ENCODE results near the gene FAM81A.
"Not testable (repeated sequence)": the region's sequence is repeated elsewhere in the genome, so short reads cannot be mapped to it uniquely, and the experiment has no call there.

The FAM81A gene

GRCh38 chr15:59453474-59454215 lies 15.7 kb downstream of the FAM81A start:
- Histone ChIP-seq H3K9me3 (ENCODE audit: control insufficient read depth, insufficient read depth, low read length) (no peaks in the 10 kb centered on the region), H3K4me3 (ENCODE audit: low read depth, low read length) (no peak overlapping the region), H3K36me3 (ENCODE audit: control insufficient read depth, insufficient read depth, low read length) (no peaks in the 10 kb centered on the region), H3K9ac (ENCODE audit: low read depth, low read length) (no peak overlapping the region), H3K27me3 (ENCODE audit: control insufficient read depth, insufficient read depth, low read length) (no peaks in the 10 kb centered on the region), H3K4me1 (ENCODE audit: control insufficient read depth, insufficient read depth, low read length) (no peaks in the 10 kb centered on the region)

DNA sequence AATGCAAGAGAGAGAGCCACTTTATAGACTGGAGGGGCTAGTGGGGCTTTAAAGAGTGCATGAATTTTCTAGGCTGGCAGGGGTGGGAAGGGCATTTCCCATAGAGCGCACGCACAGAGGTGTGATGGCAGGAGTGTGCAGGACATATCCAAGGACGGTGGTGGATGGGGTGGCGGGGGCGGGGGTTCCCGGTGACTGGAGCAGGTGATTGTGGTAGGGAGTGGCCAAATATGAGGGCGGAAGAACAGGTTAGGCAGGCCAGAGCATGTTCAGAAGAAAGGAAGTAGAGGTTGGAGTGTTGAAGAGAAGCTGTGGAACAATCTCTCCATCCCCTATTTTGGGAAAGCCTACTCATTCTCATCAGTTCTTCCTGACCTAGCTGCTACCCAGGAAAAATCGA lies 18.1 kb downstream of the FAM81A start:
- H3K4me3 ChIP-seq (ENCODE audit: low read depth, low read length), result no peak overlapping the region
- no peaks in the 10 kb centered on the region for H3K36me3 ChIP-seq (ENCODE audit: control insufficient read depth, insufficient read depth, low read length)
- H3K27me3 ChIP-seq (ENCODE audit: control insufficient read depth, insufficient read depth, low read length), result no peaks in the 10 kb centered on the region
- no peaks in the 10 kb centered on the region for H3K9me3 ChIP-seq (ENCODE audit: control insufficient read depth, insufficient read depth, low read length)
- H3K4me1 ChIP-seq (ENCODE audit: control insufficient read depth, insufficient read depth, low read length), result no peaks in the 10 kb centered on the region
- H3K9ac ChIP-seq (ENCODE audit: low read depth, low read length), result no peak overlapping the region

- Histone ChIP-seq H3K4me1 (ENCODE audit: control insufficient read depth, insufficient read depth, low read length) (no peaks in the 10 kb centered on the region), H3K27me3 (ENCODE audit: control insufficient read depth, insufficient read depth, low read length) (no peaks in the 10 kb centered on the region), H3K4me3 (ENCODE audit: low read depth, low read length) (no peak overlapping the region), H3K36me3 (ENCODE audit: control insufficient read depth, insufficient read depth, low read length) (no peaks in the 10 kb centered on the region), H3K9ac (ENCODE audit: low read depth, low read length) (no peak overlapping the region), H3K9me3 (ENCODE audit: control insufficient read depth, insufficient read depth, low read length) (no peaks in the 10 kb centered on the region)
These were observed 19.1 kb downstream of the FAM81A start for GRCh38 chr15:59457103-59457502.

- Histone ChIP-seq H3K9me3 (ENCODE audit: control insufficient read depth, insufficient read depth, low read length) (no peaks in the 10 kb centered on the region), H3K36me3 (ENCODE audit: control insufficient read depth, insufficient read depth, low read length) (no peaks in the 10 kb centered on the region), H3K4me1 (ENCODE audit: control insufficient read depth, insufficient read depth, low read length) (no peaks in the 10 kb centered on the region), H3K9ac (ENCODE audit: low read depth, low read length) (no peak overlapping the region), H3K27me3 (ENCODE audit: control insufficient read depth, insufficient read depth, low read length) (no peaks in the 10 kb centered on the region), H3K4me3 (ENCODE audit: low read depth, low read length) (no peak overlapping the region)
These were observed 23.5 kb downstream of the FAM81A start for GRCh38 chr15:59461521-59461920.

- Histone ChIP-seq H3K9ac (ENCODE audit: low read depth, low read length) (no peak overlapping the region), H3K27me3 (ENCODE audit: control insufficient read depth, insufficient read depth, low read length) (no peaks in the 10 kb centered on the region), H3K9me3 (ENCODE audit: control insufficient read depth, insufficient read depth, low read length) (no peaks in the 10 kb centered on the region), H3K36me3 (ENCODE audit: control insufficient read depth, insufficient read depth, low read length) (no peaks in the 10 kb centered on the region), H3K4me3 (ENCODE audit: low read depth, low read length) (no peak overlapping the region), H3K4me1 (ENCODE audit: control insufficient read depth, insufficient read depth, low read length) (no peaks in the 10 kb centered on the region)
These were observed 35.2 kb downstream of the FAM81A start for GRCh38 chr15:59473226-59473625.

DNA sequence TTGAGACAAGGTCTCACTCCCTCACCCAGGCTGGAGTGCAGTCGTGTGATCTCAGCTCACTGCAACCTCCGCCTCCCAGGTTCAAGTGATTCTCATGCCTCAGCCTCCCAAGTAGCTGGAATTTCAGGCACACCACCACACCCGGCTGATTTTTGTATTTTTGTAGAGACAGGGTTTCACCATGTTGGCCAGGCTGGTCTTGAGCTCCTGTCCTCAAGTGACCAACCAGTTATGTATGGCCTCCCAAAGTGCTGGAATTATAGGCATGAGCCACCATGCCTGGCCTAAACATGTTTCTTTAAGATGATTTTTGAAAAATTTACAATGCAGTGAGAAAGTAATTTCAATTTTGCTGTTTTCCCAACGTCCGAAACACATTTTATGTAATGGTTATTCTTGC lies 37.2 kb downstream of the FAM81A start:
- H3K4me1 ChIP-seq (ENCODE audit: control insufficient read depth, insufficient read depth, low read length); H3K4me3 ChIP-seq (ENCODE audit: low read depth, low read length); H3K9me3 ChIP-seq (ENCODE audit: control insufficient read depth, insufficient read depth, low read length); H3K27me3 ChIP-seq (ENCODE audit: control insufficient read depth, insufficient read depth, low read length); H3K9ac ChIP-seq (ENCODE audit: low read depth, low read length); H3K36me3 ChIP-seq (ENCODE audit: control insufficient read depth, insufficient read depth, low read length): not testable (repeated sequence)

- H3K36me3 ChIP-seq (ENCODE audit: control insufficient read depth, insufficient read depth, low read length), result no peaks in the 10 kb centered on the region
- no peak overlapping the region for H3K9ac ChIP-seq (ENCODE audit: low read depth, low read length)
- H3K4me1 ChIP-seq (ENCODE audit: control insufficient read depth, insufficient read depth, low read length), result no peaks in the 10 kb centered on the region
- no peaks in the 10 kb centered on the region for H3K27me3 ChIP-seq (ENCODE audit: control insufficient read depth, insufficient read depth, low read length)
- H3K9me3 ChIP-seq (ENCODE audit: control insufficient read depth, insufficient read depth, low read length), result no peaks in the 10 kb centered on the region
- H3K4me3 ChIP-seq (ENCODE audit: low read depth, low read length), result no peak overlapping the region
These were observed 46.4 kb downstream of the FAM81A start for GRCh38 chr15:59484399-59484798.

GRCh38 chr15:59485036-59485435 lies 47.0 kb downstream of the FAM81A start:
- no peak overlapping the region for H3K4me3 ChIP-seq (ENCODE audit: low read depth, low read length)
- no peaks in the 10 kb centered on the region for H3K27me3 ChIP-seq (ENCODE audit: control insufficient read depth, insufficient read depth, low read length)
- no peaks in the 10 kb centered on the region for H3K4me1 ChIP-seq (ENCODE audit: control insufficient read depth, insufficient read depth, low read length)
- H3K9me3 ChIP-seq (ENCODE audit: control insufficient read depth, insufficient read depth, low read length), result no peaks in the 10 kb centered on the region
- no peak overlapping the region for H3K9ac ChIP-seq (ENCODE audit: low read depth, low read length)
- no peaks in the 10 kb centered on the region for H3K36me3 ChIP-seq (ENCODE audit: control insufficient read depth, insufficient read depth, low read length)

- H3K9ac ChIP-seq (ENCODE audit: low read depth, low read length); H3K27me3 ChIP-seq (ENCODE audit: control insufficient read depth, insufficient read depth, low read length); H3K9me3 ChIP-seq (ENCODE audit: control insufficient read depth, insufficient read depth, low read length); H3K4me1 ChIP-seq (ENCODE audit: control insufficient read depth, insufficient read depth, low read length); H3K4me3 ChIP-seq (ENCODE audit: low read depth, low read length); H3K36me3 ChIP-seq (ENCODE audit: control insufficient read depth, insufficient read depth, low read length): not testable (repeated sequence)
These were observed 51.5 kb downstream of the FAM81A start for GRCh38 chr15:59489485-59489884.

- H3K4me3 ChIP-seq (ENCODE audit: low read depth, low read length), result no peak overlapping the region
- H3K4me1 ChIP-seq (ENCODE audit: control insufficient read depth, insufficient read depth, low read length), result peaks cover 5% of the 10 kb centered on the region
- no peaks in the 10 kb centered on the region for H3K27me3 ChIP-seq (ENCODE audit: control insufficient read depth, insufficient read depth, low read length)
- H3K9me3 ChIP-seq (ENCODE audit: control insufficient read depth, insufficient read depth, low read length), result no peaks in the 10 kb centered on the region
- no peak overlapping the region for H3K9ac ChIP-seq (ENCODE audit: low read depth, low read length)
- H3K36me3 ChIP-seq (ENCODE audit: control insufficient read depth, insufficient read depth, low read length), result no peaks in the 10 kb centered on the region
These were observed 53.1 kb downstream of the FAM81A start for GRCh38 chr15:59491062-59491461.

DNA sequence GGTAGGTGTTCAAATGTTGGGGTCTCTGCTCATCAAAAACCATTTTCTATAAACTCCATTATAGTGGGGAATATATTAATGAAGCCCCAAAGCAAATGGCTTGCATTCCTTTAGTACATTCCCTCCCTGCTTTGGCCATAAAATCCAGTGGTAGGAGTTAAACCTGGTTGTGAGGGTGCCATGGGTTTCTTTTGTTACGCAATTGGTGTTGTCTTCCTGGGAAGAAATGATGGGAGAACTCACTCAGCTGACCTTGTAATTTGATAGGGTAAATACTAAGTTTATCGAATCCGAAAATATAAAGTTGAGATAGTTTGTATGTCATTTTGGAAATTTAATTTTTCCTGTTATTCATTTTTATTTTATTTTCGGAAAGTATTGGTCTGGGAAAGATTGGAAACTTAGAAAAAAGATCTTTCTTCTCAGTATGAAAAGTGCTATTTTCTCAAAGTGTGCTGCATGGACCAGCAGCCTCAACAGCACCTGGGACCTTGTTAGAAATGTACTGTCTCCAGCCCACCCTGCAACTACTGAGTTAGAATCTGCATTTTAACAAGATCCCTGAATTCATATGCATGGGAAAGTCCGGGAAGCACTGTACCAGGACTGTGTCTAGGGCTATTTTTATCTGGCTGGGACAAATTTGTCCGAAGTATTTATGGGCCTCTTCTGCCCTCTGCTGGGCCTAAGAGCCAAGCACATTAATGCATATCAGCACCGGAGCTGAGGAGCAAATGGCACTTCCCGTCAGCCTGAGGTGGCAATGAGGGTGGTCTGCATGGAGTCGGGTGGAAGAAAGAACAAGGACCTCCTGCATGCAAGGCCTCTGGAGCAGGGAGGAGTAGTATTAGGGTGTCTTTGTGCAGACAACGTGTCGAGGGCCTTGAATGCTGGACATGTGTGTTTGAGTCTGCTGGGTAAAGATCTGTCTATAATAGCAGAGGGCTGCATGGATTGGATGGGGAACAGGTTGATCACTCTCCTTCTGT lies 54.7 kb downstream of the FAM81A start:
- Histone ChIP-seq H3K9ac (ENCODE audit: low read depth, low read length) (no peak overlapping the region), H3K9me3 (ENCODE audit: control insufficient read depth, insufficient read depth, low read length) (no peaks in the 10 kb centered on the region), H3K36me3 (ENCODE audit: control insufficient read depth, insufficient read depth, low read length) (no peaks in the 10 kb centered on the region), H3K27me3 (ENCODE audit: control insufficient read depth, insufficient read depth, low read length) (no peaks in the 10 kb centered on the region), H3K4me3 (ENCODE audit: low read depth, low read length) (no peak overlapping the region), H3K4me1 (ENCODE audit: control insufficient read depth, insufficient read depth, low read length) (peaks cover 5% of the 10 kb centered on the region)

- no peak overlapping the region for H3K4me3 ChIP-seq (ENCODE audit: low read depth, low read length)
- no peaks in the 10 kb centered on the region for H3K4me1 ChIP-seq (ENCODE audit: control insufficient read depth, insufficient read depth, low read length)
- H3K27me3 ChIP-seq (ENCODE audit: control insufficient read depth, insufficient read depth, low read length), result no peaks in the 10 kb centered on the region
- H3K36me3 ChIP-seq (ENCODE audit: control insufficient read depth, insufficient read depth, low read length), result no peaks in the 10 kb centered on the region
- no peaks in the 10 kb centered on the region for H3K9me3 ChIP-seq (ENCODE audit: control insufficient read depth, insufficient read depth, low read length)
- no peak overlapping the region for H3K9ac ChIP-seq (ENCODE audit: low read depth, low read length)
These were observed 63.6 kb downstream of the FAM81A start for GRCh38 chr15:59501597-59501996.
